PC-9 (cell line): ENCODE measurements around the gene SLC24A4. TPM values are rescaled to one million over a fixed set of nuclear protein-coding genes. Genes with fewer than 3 reads are reported as not detected.

Experiments used
- BruUV-seq: library from RNA; stranded (reverse); fragments of 400-500 nt; replicated peaks from 2 replicates; lab custom pipeline; 2021; lab: Mats Ljungman, UMichigan
- CTCF ChIA-PET: fragments of 300-600 bp; sonication (Branson Sonifier 250); formaldehyde crosslinking; loops from one replicate; lab custom pipeline; 2022; ENCODE audit warnings: antibody characterized with exemption; lab: Charles Lee
- POLR2A ChIA-PET: fragments of 300-600 bp; sonication (Branson Sonifier 250); formaldehyde crosslinking; loops from one replicate; lab custom pipeline; 2022; ENCODE audit warnings: antibody characterized with exemption; ENCODE audit not compliant: unreplicated experiment; lab: Charles Lee
- DNase-seq, 2 experiments: peaks; one replicate each; pipeline versions ENCODE4 v3.0.0 to v3.0.0-alpha.2; 2015 to 2022; ENCODE audit warnings: mixed read lengths in 1 of 2
- H2AFZ ChIP-seq: fragments of 200-600 bp; sonication (generic); 2 replicates; pipeline ENCODE4 v1.8.1; 2017; ENCODE audit warnings: antibody characterized with exemption
- H3F3A ChIP-seq: fragments of 200-600 bp; sonication (generic); 2 replicates; pipeline ENCODE4 v1.8.1; 2017; ENCODE audit warnings: antibody characterized with exemption, mild to moderate bottlenecking, low read depth; ENCODE audit not compliant: insufficient read depth
- H3K27ac ChIP-seq: fragments of 200-600 bp; sonication (generic); 2 replicates; pipeline ENCODE4 v1.6.1; 2016; ENCODE audit warnings: mixed run types
- H3K27me3 ChIP-seq: fragments of 200-600 bp; sonication (generic); 2 replicates; pipeline ENCODE4 v1.6.1; 2016; ENCODE audit warnings: low read depth, mixed run types; ENCODE audit not compliant: insufficient read depth
- H3K36me3 ChIP-seq: fragments of 200-600 bp; sonication (generic); 2 replicates; pipeline ENCODE4 v1.6.1; 2016; ENCODE audit warnings: low read depth, mixed run types
- H3K4me1 ChIP-seq: fragments of 200-600 bp; sonication (generic); replicated peaks from 2 replicates; pipeline ENCODE4 v1.6.1; 2016; ENCODE audit warnings: mixed run types; ENCODE audit not compliant: insufficient read depth
- H3K4me2 ChIP-seq: fragments of 200-600 bp; sonication (generic); 2 replicates; pipeline ENCODE4 v1.6.1; 2017; ENCODE audit warnings: mixed run types
- H3K4me3 ChIP-seq: fragments of 200-600 bp; sonication (generic); 2 replicates; pipeline ENCODE4 v1.6.1; 2016; ENCODE audit warnings: mixed run types
- H3K79me2 ChIP-seq: fragments of 200-600 bp; sonication (generic); 2 replicates; pipeline ENCODE4 v1.6.1; 2017; ENCODE audit warnings: low read depth, mixed run types
- H3K9me2 ChIP-seq: fragments of 200-600 bp; sonication (generic); 2 replicates; pipeline ENCODE4 v1.8.1; 2017; ENCODE audit warnings: mild to moderate bottlenecking; ENCODE audit not compliant: insufficient read depth
- H3K9me3 ChIP-seq: fragments of 200-600 bp; sonication (generic); 2 replicates; pipeline ENCODE4 v1.8.1; 2016; ENCODE audit warnings: low read depth; ENCODE audit not compliant: insufficient read depth
- H4K20me1 ChIP-seq: fragments of 200-600 bp; sonication (generic); 2 replicates; pipeline ENCODE4 v1.8.1; 2017; ENCODE audit not compliant: insufficient read depth
- CTCF ChIP-seq: fragments of 200-600 bp; sonication (generic); conservative IDR thresholded peaks from 2 replicates; pipeline ENCODE4 v1.6.1; 2017; ENCODE audit warnings: mixed run types, antibody characterized with exemption, mild to moderate bottlenecking, moderate library complexity
- EZH2 ChIP-seq: fragments of 200-600 bp; sonication (generic); IDR thresholded peaks from 2 replicates; pipeline ENCODE4 v1.8.0; 2017; ENCODE audit warnings: antibody characterized with exemption, low read depth
- intact Hi-C: fragments of 100-400 bp; cut with micrococcal nuclease; formaldehyde crosslinking; loops from one replicate; pipeline ENCODE4 v1.10.0; 2022; ENCODE audit not compliant: unreplicated experiment
- total RNA-seq: library from RNA; stranded (reverse); gene quantifications from 2 replicates; pipeline ENCODE4 v1.2.3, GENCODE V29; 2021

Gene SLC24A4
- total RNA-seq, 1 experiment from 2014 or later: not detected

- no peak overlapping the region for H3K27ac ChIP-seq
- no peaks in the 10 kb centered on the region for H3K36me3 ChIP-seq
- no TSS peak for BruUV-seq
- peaks cover 7% of the 10 kb centered on the region for H3K9me3 ChIP-seq
- H3F3A ChIP-seq: no peaks in the 10 kb centered on the region; the same call in 1 of the 2 replicates
- H3K4me3 ChIP-seq: no peak overlapping the region
- ChIA-PET POLR2A (no interaction called here), CTCF (no interaction called here)
- H3K4me2 ChIP-seq: no peak overlapping the region
- no peak for TF ChIP-seq EZH2
- no peak for TF ChIP-seq CTCF
- no peaks in the 10 kb centered on the region for H3K79me2 ChIP-seq
- H3K27me3 ChIP-seq: no peaks in the 10 kb centered on the region
- H4K20me1 ChIP-seq: no peaks in the 10 kb centered on the region
- no peak for DNase-seq
- no peak overlapping the region for H2AFZ ChIP-seq
- intact Hi-C loops: no loop called here
- H3K9me2 ChIP-seq: no peaks in the 10 kb centered on the region
- H3K4me1 ChIP-seq: peaks cover 9% of the 10 kb centered on the region
Measured at GRCh38 chr14:92431199-92431725, 108.3 kb downstream of the SLC24A4 start.

GRCh38 chr14:92433407-92433806 is 110.4 kb downstream of the SLC24A4 start:
- no TSS peak for BruUV-seq
- ChIA-PET CTCF (no interaction called here), POLR2A (no interaction called here)
- intact Hi-C loops: no loop called here
- Histone ChIP-seq H3K4me3 (no peak overlapping the region), H3F3A (no peaks in the 10 kb centered on the region), H3K36me3 (no peaks in the 10 kb centered on the region), H3K9me3 (no peaks in the 10 kb centered on the region; the same call in 1 of the 2 replicates), H3K27me3 (no peaks in the 10 kb centered on the region), H3K9me2 (no peaks in the 10 kb centered on the region), H3K4me2 (no peak overlapping the region), H3K4me1 (no peaks in the 10 kb centered on the region), H3K27ac (no peak overlapping the region), H4K20me1 (no peaks in the 10 kb centered on the region), H2AFZ (no peak overlapping the region), H3K79me2 (no peaks in the 10 kb centered on the region)
- TF ChIP-seq EZH2: no peak
- TF ChIP-seq CTCF: no peak
- no peak for DNase-seq

GRCh38 chr14:92435154-92435553 is 112.2 kb downstream of the SLC24A4 start:
- DNase-seq: no peak
- Histone ChIP-seq H3K27me3 (no peaks in the 10 kb centered on the region), H3K27ac (no peak overlapping the region), H3K4me3 (no peak overlapping the region), H3K79me2 (no peaks in the 10 kb centered on the region), H3K4me1 (no peaks in the 10 kb centered on the region), H3F3A (no peaks in the 10 kb centered on the region), H3K9me3 (no peaks in the 10 kb centered on the region; the same call in 1 of the 2 replicates), H2AFZ (no peak overlapping the region), H3K9me2 (no peaks in the 10 kb centered on the region), H3K36me3 (no peaks in the 10 kb centered on the region), H4K20me1 (no peaks in the 10 kb centered on the region), H3K4me2 (no peak overlapping the region)
- BruUV-seq: no TSS peak
- ChIA-PET CTCF (no interaction called here), POLR2A (no interaction called here)
- intact Hi-C loops: no loop called here
- TF ChIP-seq CTCF (no peak), EZH2 (no peak)
